Gastroesophageal sphincter (tissue), 3 donors: ENCODE results near the gene LIMCH1.

Experiments
- CTCF ChIP-seq, 4 experiments: fragments of 200-600 bp in 2 of 4; fragments of 450-650 bp in 2 of 4; sonication (generic) in 1 of 4; IDR thresholded peaks; one replicate each; pipeline ENCODE4 v1.5.1; 2017 to 2019; ENCODE audit warnings: antibody characterized with exemption in 4 of 4, mild to moderate bottlenecking in 2 of 4, moderate library complexity in 2 of 4
- EP300 ChIP-seq: sonication (generic); formaldehyde crosslinking; IDR thresholded peaks from one replicate; pipeline ENCODE4 v1.6.1; 2017; ENCODE audit warnings: antibody characterized with exemption, mild to moderate bottlenecking
- POLR2A ChIP-seq, 2 donors: fragments of 450-650 bp; IDR thresholded peaks; one replicate each; pipeline ENCODE4 v1.6.1; 2017; ENCODE audit warnings: antibody characterized with exemption in 2 of 2, mild to moderate bottlenecking in 2 of 2, moderate library complexity in 1 of 2
- POLR2AphosphoS5 ChIP-seq: sonication (generic); formaldehyde crosslinking; IDR thresholded peaks from one replicate; pipeline ENCODE4 v1.6.1; 2017; ENCODE audit warnings: antibody characterized with exemption

- no peak for TF ChIP-seq EP300
- peak; percentile 80 to 97 (median 87) for TF ChIP-seq CTCF (IDR thresholded peaks at IDR 0.05)
- no peak for TF ChIP-seq POLR2A (IDR thresholded peaks at IDR 0.05)
- no peak for TF ChIP-seq POLR2AphosphoS5
Observed at GRCh38 chr4:41644288-41644914, 106.4 kb downstream of the LIMCH1 start.
